GM21529 (cell line): ENCODE results near the gene NXF1.
"Not testable (repeated sequence)": the region's sequence is repeated elsewhere in the genome, so short reads cannot be mapped to it uniquely, and the experiment has no call there.

Source experiments
- ATAC-seq: cut with Tn5 transposase; IDR thresholded peaks from one replicate; pipeline ENCODE4 v1.9.1; 2021; ENCODE audit not compliant: unreplicated experiment

The NXF1 gene

GRCh38 chr11:62805076-62805892, at the start of gene NXF1:
Gene NXF1 (minus strand): TSS chr11:62805440. CDS start chr11:62805356, 84 bp downstream.
- peak; percentile 80 for ATAC-seq

- ATAC-seq, result no peak
Measured at GRCh38 chr11:62854013-62854824, 49.0 kb upstream of the NXF1 start.

GRCh38 chr11:62853279-62853965, 48.2 kb upstream of the NXF1 start:
- ATAC-seq, result no peak

GRCh38 chr11:62852523-62853188, 47.4 kb upstream of the NXF1 start:
- ATAC-seq, result no peak

GRCh38 chr11:62851807-62852522, 46.7 kb upstream of the NXF1 start:
- no peak for ATAC-seq

- no peak for ATAC-seq
Measured at GRCh38 chr11:62850911-62851806, 45.9 kb upstream of the NXF1 start.

GRCh38 chr11:62847767-62848314, 42.6 kb upstream of the NXF1 start:
- no peak for ATAC-seq

GRCh38 chr11:62846177-62846576, 40.9 kb upstream of the NXF1 start:
- ATAC-seq, result no peak

GRCh38 chr11:62844154-62844553, 38.9 kb upstream of the NXF1 start:
- no peak for ATAC-seq

GRCh38 chr11:62843466-62843865, 38.2 kb upstream of the NXF1 start:
- ATAC-seq, result no peak

GRCh38 chr11:62842891-62843290, 37.7 kb upstream of the NXF1 start:
- not testable (repeated sequence) for ATAC-seq

- no peak for ATAC-seq
Measured at GRCh38 chr11:62842171-62842741, 37.0 kb upstream of the NXF1 start.

GRCh38 chr11:62841361-62842170, 36.3 kb upstream of the NXF1 start:
- ATAC-seq, result peak; percentile 50

GRCh38 chr11:62840721-62841360, 35.6 kb upstream of the NXF1 start:
- not testable (repeated sequence) for ATAC-seq

- ATAC-seq, result peak; percentile 47
Measured at GRCh38 chr11:62839050-62839945, 34.1 kb upstream of the NXF1 start, which contains the start of gene WDR74. Gene WDR74 (minus strand): TSS chr11:62839590. CDS start chr11:62839570, 20 bp downstream.

GRCh38 chr11:62835336-62835735, 30.1 kb upstream of the NXF1 start:
- no peak for ATAC-seq
